GM21423 (cell line): ENCODE measurements around the gene GUCY1A1.
A peak's percentile ranks its signal among the peaks of the same experiment; 100 is the strongest.

Experiments
- ATAC-seq: cut with Tn5 transposase; IDR thresholded peaks from one replicate; pipeline ENCODE4 v1.9.1; 2021; ENCODE audit warnings: mild to moderate bottlenecking, moderate library complexity; ENCODE audit not compliant: unreplicated experiment

The GUCY1A1 gene

DNA sequence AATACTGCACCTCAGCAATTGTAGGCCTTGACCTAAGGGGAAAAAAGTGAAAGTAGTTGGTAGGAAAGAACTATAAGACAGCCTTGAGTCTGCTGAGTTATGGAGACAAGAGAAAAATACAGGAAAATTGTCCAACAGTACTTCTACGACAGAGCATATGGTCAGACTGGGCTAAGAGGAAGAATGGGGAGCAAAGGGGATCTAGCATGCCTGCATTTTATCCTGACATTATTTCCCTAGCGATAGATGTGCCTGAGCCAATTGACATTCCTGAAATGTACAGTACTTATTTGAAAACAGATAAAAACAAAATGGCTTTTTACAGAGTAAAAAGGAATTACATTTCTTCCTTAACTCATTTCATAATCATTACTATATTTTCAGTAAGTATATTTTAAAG is 22.2 kb downstream of the GUCY1A1 start:
- ATAC-seq, result no peak

DNA sequence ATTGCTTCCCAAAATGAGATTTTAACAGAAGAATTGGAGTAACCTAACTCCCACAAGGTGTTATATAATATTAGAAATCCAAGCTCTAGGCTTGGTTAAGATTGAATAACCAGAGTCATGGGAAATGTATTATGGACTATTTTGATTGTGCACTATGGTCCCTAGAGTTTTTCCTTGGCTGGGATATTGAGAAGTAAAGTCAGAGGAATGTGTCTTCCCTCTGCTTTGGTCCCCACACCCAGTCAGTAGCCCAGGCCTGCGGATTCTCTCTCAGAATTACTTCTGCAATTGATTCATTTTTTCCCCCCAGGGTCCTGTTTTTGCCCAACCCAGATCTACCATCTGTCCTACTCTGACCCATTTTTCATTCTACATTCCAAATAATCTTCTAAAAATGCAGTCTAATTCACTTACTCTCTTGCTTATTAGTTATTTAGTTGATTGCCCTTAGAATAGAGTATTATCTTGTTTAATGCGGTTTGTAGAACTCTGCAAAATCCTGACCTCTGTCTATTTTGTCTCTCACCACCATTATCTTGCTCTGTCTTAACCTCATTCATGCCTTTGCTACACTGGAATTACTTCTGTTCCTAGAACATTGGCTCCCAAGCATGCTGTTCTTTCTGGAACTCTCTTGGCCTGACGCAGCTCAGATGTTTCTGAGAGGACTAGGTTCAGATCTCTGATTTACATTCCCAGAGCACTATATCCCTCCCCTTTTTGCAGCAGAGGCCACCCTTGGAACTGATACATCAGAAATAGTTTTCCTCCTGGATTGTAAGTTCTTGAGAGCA is 23.6 kb downstream of the GUCY1A1 start:
- no peak for ATAC-seq

DNA sequence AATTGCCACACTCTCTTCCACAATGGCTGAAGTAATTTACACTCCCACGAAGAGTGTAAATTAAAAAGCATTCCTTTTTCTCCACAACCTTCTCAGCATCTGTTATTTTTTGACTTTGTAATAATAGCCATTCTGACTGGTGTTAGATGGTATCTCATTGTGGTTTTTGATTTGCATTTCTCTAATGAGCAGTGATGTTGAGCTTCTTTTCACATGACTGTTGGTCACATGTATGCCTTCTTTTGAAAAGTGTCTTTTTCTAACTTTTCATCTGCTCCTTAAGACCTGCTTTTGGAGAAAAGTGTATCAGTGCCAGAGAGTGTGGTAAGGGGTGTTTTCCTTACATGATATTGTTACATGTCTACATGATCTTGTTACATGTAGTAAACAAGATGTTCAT is 25.7 kb downstream of the GUCY1A1 start:
- peak; percentile 51 for ATAC-seq

DNA sequence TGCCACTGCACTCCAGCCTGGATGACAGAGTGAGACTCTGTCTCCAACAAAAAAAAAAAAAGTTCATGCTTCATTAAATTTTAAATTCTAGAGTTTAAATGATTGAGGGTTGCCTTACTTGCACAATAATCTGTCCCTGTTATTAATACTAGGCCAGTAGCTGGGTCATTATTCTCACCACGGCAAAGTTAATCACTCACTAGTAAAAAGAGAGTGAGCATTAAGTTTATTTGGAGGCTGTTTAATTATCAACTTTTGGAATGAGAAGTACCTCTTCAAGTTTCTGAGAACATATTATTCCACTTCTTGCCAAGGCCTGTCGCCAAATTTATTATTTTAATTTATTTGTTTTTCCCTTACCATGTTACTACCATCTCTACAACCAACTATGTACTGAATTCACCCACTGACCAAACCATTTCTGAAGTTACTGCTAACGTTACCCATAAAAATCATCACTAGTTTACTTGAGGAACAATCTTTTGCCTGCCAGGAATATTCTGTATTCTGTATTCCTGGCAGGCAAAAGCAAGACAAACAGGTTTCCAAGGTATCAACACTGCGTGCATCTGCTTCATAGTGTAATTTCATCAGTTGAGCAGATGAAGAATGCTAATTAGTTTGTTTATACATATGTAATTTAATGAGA is 26.5 kb downstream of the GUCY1A1 start:
- peak; percentile 51 for ATAC-seq

DNA sequence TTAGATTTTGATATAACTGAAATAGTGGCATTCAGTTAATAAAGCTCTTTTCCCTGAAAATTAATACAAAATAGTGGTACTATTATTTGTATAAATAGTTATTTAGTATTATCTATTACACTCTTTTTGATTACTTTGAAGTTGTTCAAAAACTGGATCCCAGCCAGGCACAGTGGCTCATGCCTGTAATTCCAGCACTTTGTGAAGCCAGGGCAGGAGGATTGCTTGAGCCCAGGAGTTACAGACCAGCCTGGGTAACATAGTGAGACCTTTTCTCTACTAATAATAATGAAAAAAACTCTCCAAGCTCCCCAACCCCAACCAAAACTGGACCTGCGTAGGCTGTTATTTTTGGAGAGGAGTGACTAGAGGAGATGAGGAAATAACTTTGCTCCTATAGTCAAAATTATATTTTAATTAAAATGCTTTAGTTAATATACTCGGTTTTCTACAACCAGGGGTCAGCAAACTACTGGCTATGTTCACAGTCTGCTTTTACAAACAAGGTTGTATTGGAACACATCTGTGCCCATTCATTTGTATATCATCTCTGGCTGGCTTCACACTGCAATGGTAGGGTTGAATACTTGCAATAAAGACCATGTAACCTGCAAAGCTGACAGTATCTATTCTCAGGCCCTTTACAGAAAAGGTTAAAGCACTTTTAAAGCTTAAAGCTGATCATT is 27.6 kb downstream of the GUCY1A1 start:
- no peak for ATAC-seq

DNA sequence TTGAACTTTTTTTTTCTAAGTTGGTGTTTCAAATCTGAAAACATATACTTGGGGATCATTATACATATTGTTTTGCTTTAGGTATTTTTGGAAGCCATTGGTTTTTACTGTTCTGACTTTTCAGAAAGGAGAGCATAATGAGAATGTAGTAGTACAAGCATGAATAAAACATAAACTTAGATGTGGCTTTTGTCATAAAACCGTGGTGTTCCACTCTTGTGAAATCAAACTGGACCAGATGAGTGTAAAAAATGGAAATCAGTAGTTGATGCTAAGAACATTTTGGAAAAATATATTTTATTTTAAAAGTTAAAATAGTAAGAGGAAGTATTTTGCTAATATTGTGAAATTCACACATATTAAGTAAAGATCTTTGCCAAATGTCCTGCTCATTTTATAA is 29.6 kb downstream of the GUCY1A1 start:
- ATAC-seq, result no peak

DNA sequence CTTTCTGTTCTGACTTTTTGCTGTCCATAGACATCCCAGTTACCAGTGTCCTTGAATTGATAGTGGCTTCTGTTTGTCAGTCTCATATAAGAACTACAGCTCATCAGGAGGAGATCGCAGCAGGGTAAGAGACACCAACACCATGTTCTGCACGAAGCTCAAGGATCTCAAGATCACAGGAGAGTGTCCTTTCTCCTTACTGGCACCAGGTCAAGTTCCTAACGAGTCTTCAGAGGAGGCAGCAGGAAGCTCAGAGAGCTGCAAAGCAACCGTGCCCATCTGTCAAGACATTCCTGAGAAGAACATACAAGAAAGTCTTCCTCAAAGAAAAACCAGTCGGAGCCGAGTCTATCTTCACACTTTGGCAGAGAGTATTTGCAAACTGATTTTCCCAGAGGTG is 30.1 kb downstream of the GUCY1A1 start:
- no peak for ATAC-seq

DNA sequence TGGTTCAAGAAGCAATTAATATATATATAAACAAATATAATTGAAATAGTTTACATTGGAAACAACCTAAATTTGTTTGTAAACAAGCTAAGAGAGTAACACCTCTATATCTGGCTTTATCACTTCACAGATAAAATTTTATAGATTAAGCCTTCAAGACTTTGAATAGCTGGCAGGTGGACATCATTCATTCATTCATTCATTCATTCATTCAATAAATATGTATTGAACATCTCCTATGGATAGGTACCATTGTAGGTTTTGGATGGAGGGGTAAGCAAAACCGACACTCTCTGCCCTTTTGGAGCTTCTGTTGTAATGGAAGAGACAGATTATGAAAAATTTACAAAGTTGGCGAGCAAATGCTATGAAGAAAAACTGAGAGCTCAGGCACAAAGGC is 35.2 kb downstream of the GUCY1A1 start:
- ATAC-seq, result no peak

DNA sequence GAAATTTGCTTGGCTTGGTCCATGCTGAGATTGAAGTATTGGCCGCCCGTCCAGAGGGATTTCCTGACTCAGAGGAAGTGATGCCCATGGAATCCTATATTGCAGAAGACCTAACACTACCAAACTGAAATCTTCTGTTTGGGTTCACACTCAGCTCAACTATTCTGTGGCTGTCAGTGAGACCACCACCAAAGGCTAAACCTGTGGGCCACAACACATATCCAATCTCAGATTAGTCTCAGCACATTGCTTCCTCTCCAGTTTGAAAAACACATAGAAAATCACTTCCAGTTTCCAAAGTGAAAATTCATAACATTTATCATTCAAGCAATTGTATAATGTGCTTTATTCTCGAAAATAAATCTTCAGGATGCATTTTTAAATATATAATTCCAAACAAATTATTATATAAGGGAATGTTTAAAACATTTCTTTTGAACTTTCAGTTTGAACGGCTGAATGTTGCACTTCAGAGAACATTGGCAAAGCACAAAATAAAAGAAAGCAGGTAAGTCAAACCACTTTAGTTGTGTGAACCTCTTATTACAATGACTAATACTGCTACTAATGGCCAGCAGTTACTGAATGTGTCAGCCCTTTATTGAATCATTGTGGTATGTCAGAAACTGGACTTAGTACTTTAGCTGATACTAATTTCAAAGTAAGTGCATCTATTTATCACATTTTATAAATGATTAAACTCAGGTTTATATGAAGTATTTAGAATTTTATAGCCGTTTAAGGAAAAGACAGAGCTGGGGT is 37.0 kb downstream of the GUCY1A1 start:
- ATAC-seq, result peak; percentile 98

DNA sequence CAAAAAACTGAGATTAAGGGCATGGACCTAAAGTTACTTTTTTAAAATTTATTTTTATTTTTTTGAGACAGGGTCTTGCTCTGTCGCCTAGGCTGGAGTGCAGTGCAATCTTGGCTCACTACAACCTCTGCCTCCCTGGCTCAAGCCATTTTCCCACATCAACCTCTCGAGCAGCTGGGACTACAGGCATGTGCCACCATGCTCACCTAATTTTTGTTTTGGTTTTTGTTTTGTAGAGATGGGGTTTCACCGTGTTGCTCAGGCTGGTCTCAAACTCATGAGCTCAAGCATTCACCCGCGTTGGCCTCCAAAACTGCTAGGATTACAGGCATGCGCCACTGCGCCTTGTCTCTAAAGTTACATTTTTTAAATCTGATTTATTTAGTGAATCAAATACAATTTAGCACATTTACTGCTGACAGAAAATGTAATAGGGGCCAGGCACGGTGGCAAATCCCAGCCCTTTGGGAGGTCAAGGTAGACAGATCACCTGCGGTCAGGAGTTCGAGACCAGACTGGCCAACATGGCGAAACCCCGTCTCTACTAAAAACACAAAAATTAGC is 38.3 kb downstream of the GUCY1A1 start:
- ATAC-seq, result no peak

DNA sequence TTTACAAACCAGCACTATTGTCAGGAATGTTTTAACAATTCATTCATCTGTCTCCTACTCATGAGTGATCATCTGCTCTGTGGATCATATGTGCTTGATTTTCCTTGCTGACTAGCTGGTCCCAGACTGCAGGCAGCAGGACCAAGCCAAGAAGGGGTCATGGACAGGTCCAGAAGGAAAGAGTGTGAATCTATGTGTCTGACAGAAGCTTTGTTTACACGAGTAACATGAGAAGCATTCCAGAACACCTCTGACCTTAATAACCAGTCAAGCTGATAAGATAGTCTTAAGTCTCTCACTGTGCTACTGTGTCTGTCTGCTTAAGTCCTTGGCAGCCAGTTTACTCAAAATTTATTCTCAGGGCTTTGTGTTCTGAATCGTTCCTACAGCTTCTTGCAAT is 39.0 kb downstream of the GUCY1A1 start:
- ATAC-seq, result no peak

DNA sequence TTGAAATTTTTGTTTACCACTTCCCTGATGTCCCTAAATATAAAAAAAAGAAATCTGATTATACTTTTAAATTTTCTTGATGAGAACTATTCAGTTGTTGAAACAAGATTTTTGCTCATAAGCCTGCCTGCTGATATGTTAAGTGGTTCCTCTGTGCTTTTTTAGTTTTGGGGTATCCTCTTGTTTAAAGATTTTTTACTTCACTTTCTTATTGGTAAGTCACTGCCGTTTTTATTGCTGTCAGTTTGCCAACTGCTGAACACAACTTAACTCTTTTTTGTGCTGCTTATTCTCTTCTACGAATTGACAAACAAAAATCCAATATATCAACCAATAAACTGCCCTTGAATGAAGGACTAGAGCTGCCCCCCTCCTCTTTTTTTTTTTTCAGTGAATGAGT is 39.5 kb downstream of the GUCY1A1 start:
- ATAC-seq, result no peak

DNA sequence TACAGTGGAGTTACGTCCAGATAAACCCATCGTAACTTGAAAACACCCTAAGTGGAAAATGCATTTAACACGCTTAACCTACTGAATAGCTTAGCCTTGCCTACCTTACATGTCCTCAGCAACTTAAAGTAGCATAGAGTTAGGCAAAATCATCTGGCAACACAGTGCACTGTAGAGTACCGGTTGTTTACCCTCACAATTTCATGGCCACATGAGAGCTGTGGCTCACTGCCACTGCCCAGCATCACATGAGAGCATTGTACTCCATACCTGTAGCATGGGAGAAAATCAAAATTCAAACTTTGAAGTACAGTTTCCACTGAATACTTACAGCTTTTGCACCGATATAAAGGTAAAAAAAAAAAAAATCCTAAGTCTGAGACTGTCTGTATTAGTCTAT is 40.6 kb downstream of the GUCY1A1 start:
- no peak for ATAC-seq

DNA sequence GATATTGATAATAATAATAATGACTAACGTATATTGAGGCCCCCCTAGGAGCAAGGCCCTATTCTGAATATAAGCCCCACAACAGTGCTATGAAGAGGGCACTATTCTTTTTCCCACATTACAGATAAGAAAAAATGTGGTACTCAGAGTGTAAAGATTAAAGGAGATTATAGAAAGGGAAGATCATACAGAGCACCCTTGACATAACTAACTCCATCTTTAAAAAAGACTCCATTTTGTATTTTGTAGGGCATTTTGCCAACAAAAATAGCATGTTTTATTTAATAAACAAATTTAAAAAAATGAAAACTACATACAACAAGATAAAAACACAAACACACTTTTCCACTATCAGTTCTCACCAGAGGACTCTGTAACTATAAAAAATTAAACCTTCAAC is 42.1 kb downstream of the GUCY1A1 start:
- no peak for ATAC-seq

DNA sequence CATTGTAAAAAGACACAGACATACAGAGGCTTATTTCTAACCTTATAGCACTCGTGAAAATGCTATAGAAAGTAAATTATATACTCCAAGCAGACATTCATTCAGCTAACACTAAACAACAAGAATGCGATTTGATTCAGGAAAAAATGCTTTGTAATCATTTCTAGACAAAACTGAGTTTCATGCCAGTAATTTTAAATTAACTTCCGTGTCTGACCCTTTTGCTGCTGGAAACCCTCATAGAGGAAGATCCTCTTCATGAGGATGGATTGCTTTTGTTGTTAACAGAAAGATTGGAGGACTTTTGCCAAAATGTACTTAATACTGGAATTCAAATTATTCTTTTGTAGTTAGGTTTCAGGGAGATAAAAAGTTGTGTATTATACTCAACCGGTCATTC is 43.3 kb downstream of the GUCY1A1 start:
- ATAC-seq, result no peak

DNA sequence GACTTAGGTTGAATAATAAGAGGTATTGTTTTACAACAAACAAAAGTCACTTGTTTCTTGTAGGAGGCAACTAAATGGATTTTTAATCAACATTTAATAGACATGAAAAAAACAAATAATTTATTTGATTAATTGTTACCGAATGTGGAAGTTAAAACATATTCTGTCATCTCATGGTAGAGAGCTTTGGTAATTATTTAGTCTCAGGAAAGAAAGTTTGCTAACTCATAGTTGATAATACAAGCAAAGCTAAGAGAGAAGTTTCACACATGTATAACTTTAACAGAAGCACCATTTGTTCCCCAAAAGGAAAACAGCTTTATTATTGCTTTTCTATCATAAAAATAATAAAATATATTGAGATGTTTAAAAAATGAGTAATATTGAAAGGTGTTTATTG is 44.9 kb downstream of the GUCY1A1 start:
- ATAC-seq, result no peak

DNA sequence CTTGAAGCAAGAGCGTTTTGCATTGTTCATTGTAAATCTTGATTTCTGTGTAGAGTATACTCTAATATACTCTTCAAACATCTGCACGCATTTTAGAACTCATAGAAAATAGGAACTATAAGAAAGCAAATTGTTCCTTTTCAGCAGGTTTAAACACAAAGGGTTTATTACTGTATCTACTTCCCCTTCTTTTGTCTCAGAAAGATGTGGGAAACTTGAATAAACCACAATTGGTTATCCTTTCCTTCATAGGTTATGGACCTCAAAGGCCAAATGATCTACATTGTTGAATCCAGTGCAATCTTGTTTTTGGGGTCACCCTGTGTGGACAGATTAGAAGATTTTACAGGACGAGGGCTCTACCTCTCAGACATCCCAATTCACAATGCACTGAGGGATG is 46.2 kb downstream of the GUCY1A1 start:
- no peak for ATAC-seq

DNA sequence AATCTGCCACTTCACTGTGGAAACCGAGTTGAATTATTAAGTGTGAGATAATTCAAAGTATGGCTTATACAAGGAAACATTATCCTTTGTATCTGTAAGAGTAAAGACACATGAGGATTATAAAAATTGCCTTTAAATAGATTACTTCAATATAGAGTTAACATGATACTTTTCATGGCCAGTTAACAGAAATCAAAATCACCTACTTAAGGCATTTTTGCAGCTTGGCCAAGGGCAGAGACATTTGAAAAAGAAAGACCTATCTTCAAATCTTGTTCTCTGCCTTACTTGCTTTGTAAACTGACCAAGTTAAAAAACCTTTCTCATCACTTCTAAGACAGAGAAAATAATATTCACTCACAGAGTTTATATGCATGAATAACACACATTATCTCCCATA is 47.3 kb downstream of the GUCY1A1 start:
- no peak for ATAC-seq

DNA sequence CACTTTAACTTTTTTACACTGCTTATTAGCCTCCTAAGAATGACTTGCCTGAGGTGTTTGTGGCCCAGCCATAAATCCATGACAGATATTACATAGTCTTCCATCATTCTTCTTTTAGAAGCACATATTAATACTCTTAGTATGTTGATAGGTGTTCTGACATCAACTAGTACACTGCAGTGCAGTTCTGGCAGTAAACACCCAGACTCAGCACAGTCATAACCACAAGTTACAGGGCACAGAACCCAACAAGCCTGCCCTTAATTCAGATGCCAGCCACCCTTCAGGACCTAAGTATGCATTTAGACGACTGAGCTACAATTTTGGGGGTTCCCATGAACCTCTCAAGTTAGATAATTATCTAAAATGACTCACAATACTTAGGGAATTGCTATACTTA is 55.7 kb downstream of the GUCY1A1 start:
- ATAC-seq, result no peak

DNA sequence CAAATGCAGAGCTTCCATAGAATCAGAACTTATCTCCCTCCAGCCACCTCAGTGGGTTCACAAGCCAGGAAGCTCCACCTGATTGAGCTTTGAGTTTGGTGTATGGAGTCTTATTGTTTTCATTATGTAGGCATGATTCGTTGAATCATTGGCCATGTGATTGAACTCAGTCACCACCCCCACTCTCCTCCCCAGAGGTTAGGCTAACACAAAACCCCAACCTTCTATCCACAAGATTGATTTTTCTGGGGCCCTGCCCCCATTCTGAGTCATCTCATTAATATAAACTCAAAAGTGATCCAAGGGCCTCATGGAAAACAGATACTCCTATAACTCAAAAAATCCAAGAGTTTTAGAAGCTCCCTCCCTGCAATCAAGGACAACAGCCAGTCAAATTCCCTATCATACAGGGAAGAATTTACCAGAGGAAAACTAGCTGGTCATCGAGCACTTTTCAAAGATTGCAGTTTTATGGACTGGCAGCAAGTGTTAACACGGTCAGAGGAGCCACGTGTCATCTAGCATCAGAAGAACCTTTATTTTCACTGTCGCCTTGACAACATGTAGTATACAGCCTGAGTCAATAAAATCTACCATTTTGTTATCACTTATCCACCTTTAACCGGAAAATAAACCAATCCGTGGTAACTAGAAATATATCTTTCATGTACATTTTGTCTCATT is 56.3 kb downstream of the GUCY1A1 start:
- no peak for ATAC-seq

DNA sequence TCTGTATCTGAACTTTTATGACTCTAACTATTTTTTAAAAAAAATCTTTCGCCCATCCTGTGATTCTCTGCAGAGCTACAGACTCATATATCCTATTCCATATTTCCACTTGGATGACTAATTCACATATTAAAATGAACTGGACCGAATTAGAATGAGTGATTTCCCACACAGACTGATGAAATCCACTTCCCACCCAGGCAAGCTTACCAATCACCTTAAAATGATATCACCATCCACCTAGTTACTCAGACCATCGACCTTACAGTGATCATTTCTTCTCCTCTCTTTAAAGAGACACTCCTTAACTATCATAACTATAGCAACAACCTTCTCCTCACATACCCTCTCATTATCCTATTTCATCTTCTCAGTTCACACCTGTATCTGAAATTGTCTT is 58.1 kb downstream of the GUCY1A1 start:
- ATAC-seq, result no peak
